Measurements from ENCODE around the gene ERLEC1. TPM values are rescaled to one million over a fixed set of nuclear protein-coding genes. Genes with fewer than 3 reads are reported as not detected.
"Not testable (repeated sequence)": the region's sequence is repeated elsewhere in the genome, so short reads cannot be mapped to it uniquely, and the experiment has no call there.

The ERLEC1 gene
- total RNA-seq, 2 experiments from 2014 or later = 22.7 to 23.2 TPM

DNA sequence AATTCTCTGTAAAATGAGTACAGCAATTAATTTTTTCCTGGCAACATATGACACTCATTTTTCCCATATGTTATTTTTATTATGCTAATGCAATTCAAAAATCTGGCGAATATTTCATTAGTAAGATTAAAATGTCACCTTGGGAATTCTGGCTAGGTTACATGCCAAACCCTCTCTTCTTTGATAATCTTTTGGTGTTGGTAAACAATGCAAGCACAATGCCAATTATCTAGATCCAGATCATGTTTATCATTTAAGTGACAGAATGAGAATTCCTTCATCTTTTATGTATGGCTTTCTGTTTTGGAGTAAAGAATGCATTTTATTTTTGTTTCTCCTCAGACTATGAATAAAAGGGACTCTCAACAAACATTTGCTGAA is 39.2 kb downstream of the ERLEC1 start:
- H3K9me3 Mint-ChIP-seq = no peaks in the 10 kb centered on the region
- no peak overlapping the region for H3K27ac Mint-ChIP-seq
- CTCF ChIA-PET = no interaction called here
- POLR2A ChIA-PET = no interaction called here
- no peaks in the 10 kb centered on the region for H3K27me3 Mint-ChIP-seq
- no peak for DNase-seq
- H3K4me1 Mint-ChIP-seq = no peaks in the 10 kb centered on the region
- peaks cover 3% of the 10 kb centered on the region for H3K36me3 Mint-ChIP-seq (ENCODE audit: low read depth)
- H3K4me3 Mint-ChIP-seq = no peak overlapping the region

GRCh38 chr2:53826587-53827397 is 39.9 kb downstream of the ERLEC1 start:
- H3K9me3 Mint-ChIP-seq = no peaks in the 10 kb centered on the region
- peaks cover 3% of the 10 kb centered on the region for H3K36me3 Mint-ChIP-seq (ENCODE audit: low read depth)
- no peak for DNase-seq
- no peaks in the 10 kb centered on the region for H3K4me1 Mint-ChIP-seq
- H3K27me3 Mint-ChIP-seq = no peaks in the 10 kb centered on the region
- CTCF ChIA-PET = no interaction called here
- POLR2A ChIA-PET = no interaction called here
- H3K27ac Mint-ChIP-seq = no peak overlapping the region
- no peak overlapping the region for H3K4me3 Mint-ChIP-seq

- no peaks in the 10 kb centered on the region for H3K27me3 Mint-ChIP-seq
- no peaks in the 10 kb centered on the region for H3K9me3 Mint-ChIP-seq
- CTCF ChIA-PET = no interaction called here
- no peak for DNase-seq
- peaks cover 3% of the 10 kb centered on the region for H3K36me3 Mint-ChIP-seq (ENCODE audit: low read depth)
- POLR2A ChIA-PET = no interaction called here
- no peaks in the 10 kb centered on the region for H3K4me1 Mint-ChIP-seq
- no peak overlapping the region for H3K4me3 Mint-ChIP-seq
- H3K27ac Mint-ChIP-seq = no peak overlapping the region
Observed at GRCh38 chr2:53827398-53828175, 40.7 kb downstream of the ERLEC1 start.

DNA sequence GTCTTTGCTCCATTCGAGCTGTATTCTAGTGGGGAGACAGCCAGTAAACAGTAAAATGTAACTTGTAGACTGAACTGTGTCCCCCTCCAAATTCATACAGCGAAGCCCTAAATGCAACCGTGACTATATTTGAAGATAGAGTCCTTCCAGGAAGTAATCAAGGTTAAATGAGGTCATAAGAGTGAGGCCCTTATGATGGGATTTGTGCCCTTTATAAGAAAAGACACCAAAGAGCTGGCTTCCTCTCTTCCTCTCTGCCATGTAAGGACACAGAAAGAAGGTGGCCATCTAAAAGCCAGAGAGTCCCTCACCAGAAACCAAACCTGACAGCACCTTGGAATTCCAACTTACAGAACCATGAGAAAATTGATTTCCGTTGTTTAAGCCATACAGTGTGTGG is 41.5 kb downstream of the ERLEC1 start:
- CTCF ChIA-PET = no interaction called here

GRCh38 chr2:53829273-53829979 is 42.6 kb downstream of the ERLEC1 start:
- peaks cover 3% of the 10 kb centered on the region for H3K36me3 Mint-ChIP-seq (ENCODE audit: low read depth)
- H3K4me3 Mint-ChIP-seq = no peak overlapping the region
- no peak for DNase-seq
- ChIA-PET CTCF (no interaction called here), POLR2A (no interaction called here)
- H3K27me3 Mint-ChIP-seq = no peaks in the 10 kb centered on the region
- no peak overlapping the region for H3K27ac Mint-ChIP-seq
- no peaks in the 10 kb centered on the region for H3K9me3 Mint-ChIP-seq
- H3K4me1 Mint-ChIP-seq = no peaks in the 10 kb centered on the region

More for the DNA sequence above, 41.5 kb downstream of the ERLEC1 start:
- Mint-ChIP-seq H3K36me3 (ENCODE audit: low read depth) (peaks cover 3% of the 10 kb centered on the region), H3K27ac (no peak overlapping the region), H3K9me3 (no peaks in the 10 kb centered on the region), H3K4me3 (no peak overlapping the region), H3K4me1 (no peaks in the 10 kb centered on the region), H3K27me3 (no peaks in the 10 kb centered on the region)
- POLR2A ChIA-PET = no interaction called here
- DNase-seq = no peak

- H3K9me3 Mint-ChIP-seq, POLR2A ChIA-PET, H3K27ac Mint-ChIP-seq: not testable (repeated sequence)
Observed at GRCh38 chr2:53829980-53830290, 43.1 kb downstream of the ERLEC1 start.

GRCh38 chr2:53840580-53840979 is 53.7 kb downstream of the ERLEC1 start:
- Mint-ChIP-seq H3K27ac (no peak overlapping the region), H3K9me3 (peaks cover 2% of the 10 kb centered on the region), H3K36me3 (ENCODE audit: low read depth) (no peaks in the 10 kb centered on the region), H3K27me3 (no peaks in the 10 kb centered on the region), H3K4me3 (no peak overlapping the region), H3K4me1 (peaks cover 5% of the 10 kb centered on the region)
- ChIA-PET CTCF (no interaction called here), POLR2A (no interaction called here)
- DNase-seq = no peak

More at GRCh38 chr2:53829980-53830290, 43.1 kb downstream of the ERLEC1 start:
- CTCF ChIA-PET; H3K36me3 Mint-ChIP-seq (ENCODE audit: low read depth); H3K4me3 Mint-ChIP-seq; H3K4me1 Mint-ChIP-seq; DNase-seq; H3K27me3 Mint-ChIP-seq: not testable (repeated sequence)

DNA sequence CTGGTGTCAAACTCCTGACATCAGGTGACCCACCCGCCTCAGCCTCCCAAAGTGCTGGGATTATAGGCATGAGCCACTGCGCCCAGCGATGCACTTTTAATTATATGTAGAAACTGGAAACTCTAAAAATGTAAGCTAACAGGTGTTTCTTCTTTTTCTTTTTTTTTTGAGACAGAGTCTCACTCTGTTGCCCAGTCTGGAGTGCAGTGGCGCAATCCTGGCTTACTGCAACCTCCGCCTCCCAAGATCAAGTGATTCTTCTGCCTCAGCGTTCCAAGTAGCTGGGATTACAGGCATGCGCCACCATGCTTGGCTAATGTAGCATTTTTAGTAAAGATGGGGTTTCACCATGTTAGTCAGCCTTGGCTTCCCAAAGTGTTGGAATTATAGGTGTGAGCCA is 54.8 kb downstream of the ERLEC1 start:
- DNase-seq; H3K4me1 Mint-ChIP-seq; H3K36me3 Mint-ChIP-seq (ENCODE audit: low read depth); H3K9me3 Mint-ChIP-seq; H3K27ac Mint-ChIP-seq; CTCF ChIA-PET; POLR2A ChIA-PET; H3K4me3 Mint-ChIP-seq; H3K27me3 Mint-ChIP-seq: not testable (repeated sequence)

DNA sequence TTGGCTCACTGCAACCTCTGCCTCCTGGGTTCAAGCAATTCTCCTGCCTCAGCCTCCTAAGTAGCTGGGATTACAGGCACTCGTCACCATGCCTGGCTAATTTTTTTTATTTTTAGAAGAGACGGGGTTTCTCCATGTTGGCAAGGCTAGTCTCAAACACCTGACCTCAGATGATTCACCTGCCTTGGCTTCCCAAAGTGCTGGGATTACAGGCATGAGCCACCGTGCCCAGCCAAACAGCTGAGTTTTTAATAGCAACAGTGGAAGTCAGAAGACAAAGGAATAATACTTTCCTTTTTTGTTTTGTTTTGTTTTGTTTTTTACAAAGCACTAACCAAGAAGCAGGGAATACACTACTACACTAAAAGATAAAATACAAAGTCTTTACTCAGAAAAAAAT is 56.0 kb downstream of the ERLEC1 start:
- H3K36me3 Mint-ChIP-seq (ENCODE audit: low read depth) = no peaks in the 10 kb centered on the region
- ChIA-PET POLR2A (no interaction called here), CTCF (interaction anchor here (0.6 kb wide), 1 partner anchor 15 kb away, joined by 3 read pairs; no protein-coding TSS in a partner anchor)
- H3K9me3 Mint-ChIP-seq = no peaks in the 10 kb centered on the region
- no peaks in the 10 kb centered on the region for H3K27me3 Mint-ChIP-seq
- H3K27ac Mint-ChIP-seq = no peak overlapping the region
- DNase-seq = no peak
- peaks cover 5% of the 10 kb centered on the region for H3K4me1 Mint-ChIP-seq
- no peak overlapping the region for H3K4me3 Mint-ChIP-seq

GRCh38 chr2:53843595-53843994 is 56.8 kb downstream of the ERLEC1 start:
- H3K9me3 Mint-ChIP-seq = no peaks in the 10 kb centered on the region
- CTCF ChIA-PET = no interaction called here

GRCh38 chr2:53848062-53848461 is 61.2 kb downstream of the ERLEC1 start:
- Mint-ChIP-seq H3K27ac (no peak overlapping the region), H3K27me3 (no peaks in the 10 kb centered on the region), H3K4me3 (no peak overlapping the region), H3K4me1 (peaks cover 2% of the 10 kb centered on the region), H3K9me3 (no peaks in the 10 kb centered on the region), H3K36me3 (ENCODE audit: low read depth) (peaks cover 2% of the 10 kb centered on the region)
- DNase-seq = no peak
- ChIA-PET POLR2A (no interaction called here), CTCF (no interaction called here)

More at GRCh38 chr2:53843595-53843994, 56.8 kb downstream of the ERLEC1 start:
- Mint-ChIP-seq H3K4me1 (peaks cover 5% of the 10 kb centered on the region), H3K4me3 (no peak overlapping the region), H3K27me3 (no peaks in the 10 kb centered on the region), H3K27ac (no peak overlapping the region), H3K36me3 (ENCODE audit: low read depth) (no peaks in the 10 kb centered on the region)
- POLR2A ChIA-PET = no interaction called here
- DNase-seq = no peak

- H3K36me3 Mint-ChIP-seq (ENCODE audit: low read depth) = peaks cover 13% of the 10 kb centered on the region
- H3K4me3 Mint-ChIP-seq, DNase-seq, POLR2A ChIA-PET, H3K27ac Mint-ChIP-seq, H3K9me3 Mint-ChIP-seq, H3K27me3 Mint-ChIP-seq, CTCF ChIA-PET, H3K4me1 Mint-ChIP-seq: not testable (repeated sequence)
Observed at GRCh38 chr2:53851052-53851757, 64.4 kb downstream of the ERLEC1 start.

GRCh38 chr2:53852532-53852931 is 65.7 kb downstream of the ERLEC1 start:
- H3K4me1 Mint-ChIP-seq = no peaks in the 10 kb centered on the region
- no peak for DNase-seq
- no peak overlapping the region for H3K4me3 Mint-ChIP-seq
- no peak overlapping the region for H3K27ac Mint-ChIP-seq
- no peaks in the 10 kb centered on the region for H3K27me3 Mint-ChIP-seq
- H3K9me3 Mint-ChIP-seq = no peaks in the 10 kb centered on the region
- POLR2A ChIA-PET = interaction anchor here (0.7 kb wide), 1 partner anchor 11 kb away, joined by 3 read pairs; no protein-coding TSS in a partner anchor
- CTCF ChIA-PET = no interaction called here
- H3K36me3 Mint-ChIP-seq (ENCODE audit: low read depth) = peaks cover 13% of the 10 kb centered on the region
